Bronchial epithelial cell (primary cell): ENCODE data around the gene KCNJ6. TPM values are rescaled to one million over a fixed set of nuclear protein-coding genes. Genes with fewer than 3 reads are reported as not detected.

Source experiments
- DNase-seq: peaks from one replicate; pipeline ENCODE4 v3.0.0-alpha.2; 2010; ENCODE audit warnings: low read depth
- FAIRE-seq: peaks from 2 replicates; lab custom pipeline; 2011; peaks lifted over from hg19 to GRCh38; lab: Jason Lieb, UNC
- H3K27me3 ChIP-seq: 2 replicates; pipeline ENCODE4 v1.5.1; 2011; ENCODE audit warnings: low read length; ENCODE audit not compliant: control insufficient read depth, insufficient read depth
- H3K36me3 ChIP-seq: 2 replicates; pipeline ENCODE4 v1.5.1; 2011; ENCODE audit warnings: low read length; ENCODE audit not compliant: control insufficient read depth, insufficient read depth
- H3K4me3 ChIP-seq: 2 replicates; pipeline ENCODE4 v1.5.1; 2011; ENCODE audit warnings: mild to moderate bottlenecking, low read depth, low read length, control low read depth
- CTCF ChIP-seq: IDR thresholded peaks from 2 replicates; pipeline ENCODE4 v1.5.1; 2011; ENCODE audit warnings: mild to moderate bottlenecking, moderate library complexity, low read length, control low read depth, inconsistent platforms; ENCODE audit not compliant: insufficient read depth, severe bottlenecking
- total RNA-seq: library from RNA; depleted of rRNA; stranded (reverse); fragments of >200 nt; gene quantifications from 2 replicates; pipeline ENCODE4 v1.2.1, GENCODE V29; 2014

KCNJ6 gene
- total RNA-seq, 1 donor from 2014 or later: not detected

DNA sequence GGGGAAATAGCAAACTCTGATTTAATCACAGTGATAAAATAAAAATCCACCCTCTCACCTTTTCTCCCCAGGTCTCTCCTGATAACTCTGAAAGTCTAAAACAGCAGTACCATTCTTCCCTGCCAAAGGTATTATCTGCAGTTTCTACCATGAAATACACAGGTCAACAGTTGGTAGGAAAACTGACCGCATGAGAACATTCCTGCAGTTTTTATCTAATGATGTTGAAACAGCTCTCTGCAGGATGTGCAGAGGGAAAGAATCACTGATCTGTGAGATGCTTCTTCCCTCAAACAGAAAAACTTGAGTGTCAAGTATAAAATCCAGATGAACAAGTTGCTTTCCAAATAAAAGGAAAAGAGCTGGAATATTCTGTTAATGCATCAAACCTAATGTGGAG, 39.1 kb downstream of the KCNJ6 start:
- Histone ChIP-seq H3K27me3 (no peaks in the 10 kb centered on the region), H3K36me3 (no peaks in the 10 kb centered on the region), H3K4me3 (no peak overlapping the region)
- no peak for DNase-seq
- no peak for FAIRE-seq
- TF ChIP-seq CTCF: no peak

DNA sequence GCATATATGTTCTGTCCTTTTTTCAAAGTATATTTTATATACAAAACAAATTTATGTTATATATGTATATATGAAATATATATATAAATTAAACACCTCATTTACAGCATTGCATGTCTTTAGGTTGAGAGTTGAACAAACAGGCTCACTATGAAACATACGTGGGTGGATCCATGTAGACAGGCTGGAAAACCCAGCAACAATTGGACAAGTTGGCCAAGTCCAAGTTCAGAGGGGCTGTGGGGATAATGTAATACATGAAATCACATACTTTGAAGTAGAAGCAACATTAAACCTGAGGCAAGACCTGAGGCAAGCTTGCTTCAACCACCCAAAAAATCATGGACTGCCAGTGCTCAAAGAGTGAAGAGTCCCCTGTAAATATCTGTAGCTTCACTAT, 39.7 kb downstream of the KCNJ6 start:
- no peaks in the 10 kb centered on the region for H3K36me3 ChIP-seq
- H3K4me3 ChIP-seq: no peak overlapping the region
- no peaks in the 10 kb centered on the region for H3K27me3 ChIP-seq
- TF ChIP-seq CTCF: no peak
- DNase-seq (no peak), FAIRE-seq (no peak)

GRCh38 chr21:37874904-37875780, 41.1 kb downstream of the KCNJ6 start:
- Histone ChIP-seq H3K36me3 (no peaks in the 10 kb centered on the region), H3K27me3 (no peaks in the 10 kb centered on the region), H3K4me3 (no peak overlapping the region)
- DNase-seq (no peak), FAIRE-seq (no peak)
- TF ChIP-seq CTCF: no peak

DNA sequence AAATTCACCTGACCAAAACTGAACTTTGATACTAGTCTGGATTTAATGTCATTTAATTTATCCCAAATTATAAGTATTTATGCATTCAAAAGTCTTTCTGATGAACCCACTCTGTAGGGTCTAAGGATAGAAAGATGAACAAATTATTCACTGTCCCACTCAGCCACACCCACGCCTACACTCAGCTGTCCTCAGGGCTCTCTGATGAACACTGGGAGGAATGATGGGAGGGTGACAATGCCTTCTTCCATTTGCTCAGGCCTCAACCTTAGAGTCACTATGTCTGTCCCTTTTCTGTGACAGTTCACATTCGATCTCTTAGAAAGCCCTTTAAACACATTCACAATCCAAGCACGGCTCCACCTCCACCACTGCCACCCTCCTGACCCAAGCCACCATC, 41.8 kb downstream of the KCNJ6 start:
- H3K27me3 ChIP-seq: no peaks in the 10 kb centered on the region
- H3K4me3 ChIP-seq: no peak overlapping the region
- FAIRE-seq (no peak), DNase-seq (no peak)
- H3K36me3 ChIP-seq: no peaks in the 10 kb centered on the region
- no peak for TF ChIP-seq CTCF

GRCh38 chr21:37873655-37874054, 42.6 kb downstream of the KCNJ6 start:
- Histone ChIP-seq H3K27me3 (no peaks in the 10 kb centered on the region), H3K4me3 (no peak overlapping the region), H3K36me3 (no peaks in the 10 kb centered on the region)
- TF ChIP-seq CTCF: no peak
- no peak for FAIRE-seq
- no peak for DNase-seq
